ENCODE data around the gene LSP1. TPM values are rescaled to one million over a fixed set of nuclear protein-coding genes. Genes with fewer than 3 reads are reported as not detected.
"Not testable (repeated sequence)": the region's sequence is repeated elsewhere in the genome, so short reads cannot be mapped to it uniquely, and the experiment has no call there.

LSP1 gene
- total RNA-seq, 2 experiments from 2014 or later, result 463 to 477 TPM

- POLR2A ChIA-PET, result interaction anchor here (1.1 kb wide), 1 partner anchor 23 kb away, joined by 3 read pairs; no protein-coding TSS in a partner anchor
- Mint-ChIP-seq H3K27ac (peak overlapping the region; percentile 80), H3K36me3 (ENCODE audit: low read depth) (peaks cover 19% of the 10 kb centered on the region), H3K9me3 (ENCODE audit: insufficient read depth) (no peaks in the 10 kb centered on the region), H3K4me3 (peak overlapping the region; percentile 15), H3K4me1 (ENCODE audit: low read depth) (peaks cover 53% of the 10 kb centered on the region), H3K27me3 (ENCODE audit: low read depth) (no peaks in the 10 kb centered on the region)
- CTCF ChIA-PET, result interaction anchor here (1.3 to 1.7 kb wide), 2 partner anchors 11 to 14 kb away, joined by 3 to 8 read pairs; no protein-coding TSS in a partner anchor
- ATAC-seq, result peak; percentile 70
- DNase-seq, result peak; percentile 59
These were observed 18.0 kb downstream of the LSP1 start for GRCh38 chr11:1870721-1871466.

GRCh38 chr11:1871531-1871930 is 18.6 kb downstream of the LSP1 start:
- Mint-ChIP-seq H3K27me3 (ENCODE audit: low read depth) (no peaks in the 10 kb centered on the region), H3K36me3 (ENCODE audit: low read depth) (peaks cover 19% of the 10 kb centered on the region), H3K4me3 (no peak overlapping the region), H3K9me3 (ENCODE audit: insufficient read depth) (no peaks in the 10 kb centered on the region), H3K27ac (no peak overlapping the region), H3K4me1 (ENCODE audit: low read depth) (peaks cover 53% of the 10 kb centered on the region)
- POLR2A ChIA-PET, result interaction anchor here (1.1 kb wide), 1 partner anchor 24 kb away, joined by 3 read pairs; no protein-coding TSS in a partner anchor
- ATAC-seq (no peak), DNase-seq (no peak)
- CTCF ChIA-PET, result interaction anchor here (1.3 kb wide), 1 partner anchor 15 kb away, joined by 3 read pairs; no protein-coding TSS in a partner anchor

GRCh38 chr11:1872267-1872985 is 19.5 kb downstream of the LSP1 start:
- CTCF ChIA-PET, result interaction anchor here (2.3 kb wide), 1 partner anchor 10 kb away, joined by 8 read pairs; no protein-coding TSS in a partner anchor
- Mint-ChIP-seq H3K27me3 (ENCODE audit: low read depth) (no peaks in the 10 kb centered on the region), H3K27ac (peak overlapping the region; percentile 17), H3K9me3 (ENCODE audit: insufficient read depth) (no peaks in the 10 kb centered on the region), H3K36me3 (ENCODE audit: low read depth) (peaks cover 19% of the 10 kb centered on the region), H3K4me1 (ENCODE audit: low read depth) (peaks cover 53% of the 10 kb centered on the region), H3K4me3 (no peak overlapping the region)
- POLR2A ChIA-PET, result no interaction called here
- DNase-seq (no peak), ATAC-seq (no peak)

GRCh38 chr11:1873048-1873812 is 20.3 kb downstream of the LSP1 start:
- ChIA-PET POLR2A (no interaction called here), CTCF (interaction anchor here (2.3 kb wide), 1 partner anchor 9 kb away, joined by 8 read pairs; no protein-coding TSS in a partner anchor)
- DNase-seq (no peak), ATAC-seq (no peak)
- Mint-ChIP-seq H3K27ac (peak overlapping the region; percentile 17), H3K9me3 (ENCODE audit: insufficient read depth) (no peaks in the 10 kb centered on the region), H3K4me1 (ENCODE audit: low read depth) (peaks cover 51% of the 10 kb centered on the region), H3K27me3 (ENCODE audit: low read depth) (no peaks in the 10 kb centered on the region), H3K4me3 (no peak overlapping the region), H3K36me3 (ENCODE audit: low read depth) (peaks cover 17% of the 10 kb centered on the region)

DNA sequence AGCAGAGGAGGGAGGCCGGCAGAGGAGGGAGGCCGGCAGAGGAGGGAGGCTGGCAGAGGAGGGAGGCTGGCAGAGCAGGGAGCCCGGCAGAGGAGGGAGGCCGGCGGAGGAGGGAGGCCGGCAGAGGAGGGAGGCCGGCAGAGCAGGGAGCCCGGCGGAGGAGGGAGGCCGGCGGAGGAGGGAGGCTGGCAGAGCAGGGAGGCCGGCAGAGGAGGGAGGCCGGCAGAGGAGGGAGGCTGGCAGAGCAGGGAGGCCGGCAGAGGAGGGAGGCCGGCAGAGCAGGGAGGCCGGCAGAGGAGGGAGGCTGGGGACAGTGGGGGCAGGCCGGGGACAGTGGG is 20.9 kb downstream of the LSP1 start:
- CTCF ChIA-PET, result interaction anchor here (2.3 kb wide), 1 partner anchor 9 kb away, joined by 8 read pairs; no protein-coding TSS in a partner anchor
- H3K4me3 Mint-ChIP-seq; DNase-seq; H3K27me3 Mint-ChIP-seq (ENCODE audit: low read depth); ATAC-seq; H3K27ac Mint-ChIP-seq; POLR2A ChIA-PET; H3K9me3 Mint-ChIP-seq (ENCODE audit: insufficient read depth): not testable (repeated sequence)
- H3K36me3 Mint-ChIP-seq (ENCODE audit: low read depth), result peaks cover 16% of the 10 kb centered on the region
- peaks cover 51% of the 10 kb centered on the region for H3K4me1 Mint-ChIP-seq (ENCODE audit: low read depth)

DNA sequence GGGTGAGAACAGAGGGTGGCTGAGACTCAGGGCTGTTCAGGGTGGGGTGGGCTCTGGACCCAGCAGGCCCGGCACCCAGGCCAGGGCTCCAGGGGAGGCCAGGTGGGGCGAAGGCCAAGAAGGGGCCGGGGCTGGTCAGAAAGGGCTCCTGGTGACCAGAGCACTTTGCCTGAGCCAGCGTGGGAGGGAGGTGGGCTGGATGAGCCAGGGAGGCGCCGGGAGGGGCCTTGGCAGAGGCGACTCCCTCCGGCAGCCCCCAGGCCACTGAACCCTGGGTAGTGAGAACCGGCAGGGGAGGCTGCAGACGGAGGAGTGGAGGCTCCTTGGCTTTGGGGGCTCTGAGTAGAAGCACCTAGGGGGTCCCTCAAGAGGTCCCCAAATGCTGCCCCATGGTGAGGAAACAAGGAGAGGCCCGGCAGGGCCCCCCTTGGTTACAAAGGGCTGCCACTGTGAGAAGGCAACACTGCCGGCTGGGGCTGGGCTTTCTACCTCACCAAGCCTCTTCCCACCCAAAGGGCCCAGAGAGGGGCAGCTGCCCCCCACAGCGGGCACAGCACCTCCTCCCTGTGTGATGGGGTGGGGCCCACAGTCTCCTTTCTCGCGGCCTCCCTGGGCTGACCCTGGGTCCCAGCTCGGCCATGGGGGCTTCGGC is 21.7 kb downstream of the LSP1 start:
- ATAC-seq; H3K4me3 Mint-ChIP-seq; DNase-seq; H3K9me3 Mint-ChIP-seq (ENCODE audit: insufficient read depth); H3K27me3 Mint-ChIP-seq (ENCODE audit: low read depth); H3K27ac Mint-ChIP-seq; POLR2A ChIA-PET: not testable (repeated sequence)
- Mint-ChIP-seq H3K4me1 (ENCODE audit: low read depth) (peaks cover 43% of the 10 kb centered on the region), H3K36me3 (ENCODE audit: low read depth) (peaks cover 12% of the 10 kb centered on the region)
- CTCF ChIA-PET, result interaction anchor here (1.1 to 2.3 kb wide), 2 partner anchors 8 to 74 kb away, joined by 3 to 8 read pairs; no protein-coding TSS in a partner anchor

DNA sequence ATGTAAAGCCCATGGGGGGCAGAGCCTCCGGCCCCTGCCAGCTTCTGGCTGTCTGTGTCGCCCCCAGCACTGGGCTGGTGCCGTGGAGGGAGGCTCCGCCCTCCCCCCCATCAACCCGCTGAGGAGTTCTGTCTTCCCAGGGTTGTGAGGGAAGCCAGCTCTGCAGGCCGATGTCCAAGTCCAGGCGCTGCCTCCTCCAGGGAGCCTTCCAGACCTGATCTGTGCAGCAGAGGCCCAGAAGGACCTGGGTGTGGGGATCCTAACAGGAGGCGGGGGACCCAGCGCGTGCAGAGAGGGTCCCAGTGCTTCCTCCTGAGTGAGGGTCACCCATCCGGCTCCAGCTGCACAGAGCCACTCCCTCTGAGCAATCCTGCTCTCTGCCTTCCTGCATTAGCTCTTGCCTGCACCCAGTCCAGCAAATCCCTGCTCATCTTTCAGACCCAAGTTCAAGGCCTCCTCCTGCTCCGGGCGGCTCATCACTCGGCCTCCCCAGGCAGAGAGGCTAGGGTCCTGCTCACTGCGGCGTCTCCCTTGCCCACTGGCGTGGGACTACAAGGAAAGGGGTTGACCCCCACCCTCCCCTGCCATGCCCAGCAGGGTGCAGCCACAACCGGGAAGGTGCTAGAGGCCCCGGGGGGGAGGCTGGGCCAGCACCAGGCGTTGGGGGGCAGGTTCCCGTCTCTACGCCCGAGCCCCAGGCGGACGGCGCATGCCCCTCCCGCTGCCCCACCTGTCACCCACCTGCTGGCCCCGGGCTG is 22.4 kb downstream of the LSP1 start:
- H3K36me3 Mint-ChIP-seq (ENCODE audit: low read depth), result peaks cover 8% of the 10 kb centered on the region
- no peaks in the 10 kb centered on the region for H3K27me3 Mint-ChIP-seq (ENCODE audit: low read depth)
- no peak for ATAC-seq
- ChIA-PET CTCF (interaction anchor here (1.1 to 1.3 kb wide), 2 partner anchors 74 to 236 kb away, joined by 3 read pairs; no protein-coding TSS in a partner anchor), POLR2A (no interaction called here)
- H3K4me3 Mint-ChIP-seq, result no peak overlapping the region
- H3K9me3 Mint-ChIP-seq (ENCODE audit: insufficient read depth), result no peaks in the 10 kb centered on the region
- no peak overlapping the region for H3K27ac Mint-ChIP-seq
- no peak for DNase-seq
- peaks cover 39% of the 10 kb centered on the region for H3K4me1 Mint-ChIP-seq (ENCODE audit: low read depth)

- H3K27ac Mint-ChIP-seq; DNase-seq; H3K36me3 Mint-ChIP-seq (ENCODE audit: low read depth); ATAC-seq; H3K4me3 Mint-ChIP-seq; H3K9me3 Mint-ChIP-seq (ENCODE audit: insufficient read depth); H3K27me3 Mint-ChIP-seq (ENCODE audit: low read depth): not testable (repeated sequence)
- ChIA-PET POLR2A (interaction anchor here (1.0 kb wide), 1 partner anchor 13 kb away, joined by 3 read pairs; no protein-coding TSS in a partner anchor), CTCF (interaction anchor here (0.7 to 1.4 kb wide), 5 partner anchors 12 to 237 kb away, joined by 3 to 4 read pairs (median 3); no protein-coding TSS in a partner anchor)
- peaks cover 33% of the 10 kb centered on the region for H3K4me1 Mint-ChIP-seq (ENCODE audit: low read depth)
These were observed 23.0 kb downstream of the LSP1 start for GRCh38 chr11:1875851-1876301.

DNA sequence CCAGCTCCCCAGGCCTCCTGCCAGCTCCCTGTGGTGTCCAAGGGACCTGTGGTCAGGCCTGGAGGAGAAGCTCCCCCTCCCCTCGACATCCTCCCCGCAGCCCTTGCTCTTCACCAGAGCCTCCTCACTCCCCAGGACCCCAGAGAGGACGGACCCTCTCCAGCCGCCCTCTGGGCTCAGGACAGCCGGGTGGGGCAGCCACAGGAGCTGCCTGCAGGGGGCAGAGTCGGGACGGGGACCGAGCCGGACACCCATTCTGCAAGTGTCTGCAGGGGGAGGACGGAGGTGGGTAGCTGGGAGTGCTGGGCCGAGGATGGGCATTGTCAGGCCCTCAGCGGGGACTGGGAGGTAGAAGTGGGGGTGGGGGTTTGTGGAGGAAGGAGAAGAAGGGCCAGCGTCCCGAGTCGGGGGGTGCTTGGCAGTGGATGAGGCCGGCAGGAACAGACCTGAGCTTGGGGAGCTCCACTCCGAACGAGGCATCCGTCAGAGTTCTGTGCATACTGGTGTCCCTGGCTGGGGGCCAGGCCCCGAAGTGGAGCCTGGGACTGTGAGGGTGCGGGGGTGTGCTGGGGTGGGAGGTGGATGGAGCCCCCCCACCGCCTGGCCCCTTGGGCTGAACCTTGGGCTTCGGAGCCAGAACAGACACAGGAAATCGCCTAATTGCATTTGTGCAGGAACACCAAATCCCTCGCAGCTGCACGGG is 23.6 kb downstream of the LSP1 start:
- DNase-seq (no peak), ATAC-seq (no peak)
- H3K4me3 Mint-ChIP-seq, result no peak overlapping the region
- ChIA-PET POLR2A (interaction anchor here (0.6 to 1.0 kb wide), 2 partner anchors 12 to 1128 kb away, joined by 3 to 4 read pairs; no protein-coding TSS in a partner anchor), CTCF (interaction anchor here (0.7 to 1.4 kb wide), 5 partner anchors 11 to 237 kb away, joined by 3 to 4 read pairs (median 3); no protein-coding TSS in a partner anchor)
- H3K36me3 Mint-ChIP-seq (ENCODE audit: low read depth), result no peaks in the 10 kb centered on the region
- peaks cover 28% of the 10 kb centered on the region for H3K4me1 Mint-ChIP-seq (ENCODE audit: low read depth)
- no peak overlapping the region for H3K27ac Mint-ChIP-seq
- H3K9me3 Mint-ChIP-seq (ENCODE audit: insufficient read depth), result no peaks in the 10 kb centered on the region
- H3K27me3 Mint-ChIP-seq (ENCODE audit: low read depth), result no peaks in the 10 kb centered on the region

Measured in activated CD8-positive, alpha-beta T cell treated with anti-CD3 and anti-CD28 coated beads, Interleukin-2, amount 10 ng/mL, durations not matched to agents 7 days and 5 days (primary cell).